H9 (cell line): ENCODE results near the gene RAMP3. TPM values are rescaled to one million over a fixed set of nuclear protein-coding genes. Genes with fewer than 3 reads are reported as not detected.
"Not testable (repeated sequence)": the region's sequence is repeated elsewhere in the genome, so short reads cannot be mapped to it uniquely, and the experiment has no call there.

Source experiments
- DNase-seq: peaks from one replicate; pipeline ENCODE4 v3.0.0-alpha.2; 2017
- H2AFZ ChIP-seq: one replicate; pipeline ENCODE4 v1.6.1; 2013; ENCODE audit warnings: mild to moderate bottlenecking, low read length, control low read depth, moderate library complexity
- H2AK5ac ChIP-seq: 2 replicates; pipeline ENCODE4 v1.6.1; 2013; ENCODE audit warnings: low read length, control low read depth, mixed read lengths; ENCODE audit not compliant: insufficient read length
- H2BK120ac ChIP-seq: one replicate; pipeline ENCODE4 v1.6.1; 2013; ENCODE audit warnings: low read depth, mild to moderate bottlenecking, low read length, control low read depth, inconsistent platforms; ENCODE audit not compliant: poor library complexity, severe bottlenecking
- H2BK12ac ChIP-seq: 2 replicates; pipeline ENCODE4 v1.6.1; 2013; ENCODE audit warnings: low read length, control low read depth, mixed read lengths, low read depth; ENCODE audit not compliant: insufficient read length
- H2BK15ac ChIP-seq: 2 replicates; pipeline ENCODE4 v1.6.1; 2013; ENCODE audit warnings: low read depth, low read length, control low read depth
- H2BK20ac ChIP-seq: one replicate; pipeline ENCODE4 v1.6.1; 2013; ENCODE audit warnings: low read depth, mild to moderate bottlenecking, low read length, control low read depth, inconsistent platforms; ENCODE audit not compliant: poor library complexity, severe bottlenecking
- H2BK5ac ChIP-seq: 2 replicates; pipeline ENCODE4 v1.6.1; 2013; ENCODE audit warnings: low read length, control low read depth, mixed read lengths; ENCODE audit not compliant: insufficient read length
- H3K14ac ChIP-seq: 2 replicates; pipeline ENCODE4 v1.6.1; 2013; ENCODE audit warnings: low read length, control low read depth; ENCODE audit not compliant: insufficient read depth
- H3K18ac ChIP-seq: 2 replicates; pipeline ENCODE4 v1.6.1; 2013; ENCODE audit warnings: low read depth, mild to moderate bottlenecking, mixed read lengths, low read length, control low read depth; ENCODE audit not compliant: insufficient read length
- H3K23ac ChIP-seq: 2 replicates; pipeline ENCODE4 v1.6.1; 2013; ENCODE audit warnings: low read length, control low read depth, mixed read lengths, low read depth; ENCODE audit not compliant: insufficient read length
- H3K23me2 ChIP-seq: 2 replicates; pipeline ENCODE4 v1.6.1; 2013; ENCODE audit warnings: low read depth, mild to moderate bottlenecking, mixed read lengths, low read length, control low read depth; ENCODE audit not compliant: insufficient read length, poor library complexity, severe bottlenecking
- H3K27ac ChIP-seq: 2 replicates; pipeline ENCODE4 v1.5.1; 2013; ENCODE audit warnings: low read length, control low read depth, mixed read lengths, low read depth; ENCODE audit not compliant: insufficient read length
- H3K27me3 ChIP-seq: 2 replicates; pipeline ENCODE4 v1.6.1; 2013; ENCODE audit warnings: low read length, control low read depth, inconsistent platforms; ENCODE audit not compliant: insufficient read depth
- H3K4ac ChIP-seq: 2 replicates; pipeline ENCODE4 v1.6.1; 2013; ENCODE audit warnings: low read depth, mild to moderate bottlenecking, control low read depth, inconsistent platforms, low read length, moderate library complexity
- H3K4me1 ChIP-seq: 2 replicates; pipeline ENCODE4 v1.6.1; 2013; ENCODE audit warnings: low read length, control low read depth, inconsistent platforms; ENCODE audit not compliant: insufficient read depth
- H3K4me2 ChIP-seq: 2 replicates; pipeline ENCODE4 v1.6.1; 2013; ENCODE audit warnings: low read length, control low read depth, mixed read lengths; ENCODE audit not compliant: insufficient read length, insufficient read depth
- H3K56ac ChIP-seq: 2 replicates; pipeline ENCODE4 v1.6.1; 2013; ENCODE audit warnings: low read depth, mild to moderate bottlenecking, mixed read lengths, low read length, control low read depth; ENCODE audit not compliant: insufficient read length
- H3K79me1 ChIP-seq: 2 replicates; pipeline ENCODE4 v1.6.1; 2013; ENCODE audit warnings: low read depth, mild to moderate bottlenecking, moderate library complexity, low read length, control low read depth, inconsistent platforms; ENCODE audit not compliant: insufficient read depth, poor library complexity, severe bottlenecking
- H3K79me2 ChIP-seq: 2 replicates; pipeline ENCODE4 v1.6.1; 2013; ENCODE audit warnings: low read length, control low read depth, inconsistent platforms; ENCODE audit not compliant: insufficient read depth
- H3K9ac ChIP-seq: 2 replicates; pipeline ENCODE4 v1.6.1; 2013; ENCODE audit warnings: low read length, control low read depth, mixed read lengths; ENCODE audit not compliant: insufficient read length; ENCODE audit errors: extremely low read depth
- H3K9me3 ChIP-seq: one replicate; pipeline ENCODE4 v1.6.1; 2013; ENCODE audit warnings: low read depth, low read length, inconsistent platforms; ENCODE audit not compliant: control insufficient read depth
- H3T11ph ChIP-seq: one replicate; pipeline ENCODE4 v1.6.1; 2013; ENCODE audit warnings: mild to moderate bottlenecking, low read length, control low read depth, inconsistent platforms
- H4K20me1 ChIP-seq: one replicate; pipeline ENCODE4 v1.6.1; 2013; ENCODE audit not compliant: control insufficient read depth, insufficient read length, insufficient read depth
- H4K5ac ChIP-seq: 2 replicates; pipeline ENCODE4 v1.6.1; 2013; ENCODE audit warnings: low read depth, mild to moderate bottlenecking, mixed read lengths, low read length, control low read depth; ENCODE audit not compliant: insufficient read length
- H4K8ac ChIP-seq: replicated peaks from 2 replicates; pipeline ENCODE4 v1.6.1; 2013; ENCODE audit warnings: low read length, control low read depth, mixed read lengths, low read depth; ENCODE audit not compliant: insufficient read length
- H4K91ac ChIP-seq: 2 replicates; pipeline ENCODE4 v1.6.1; 2013; ENCODE audit warnings: low read depth, mild to moderate bottlenecking, moderate library complexity, mixed read lengths, low read length, control low read depth; ENCODE audit not compliant: insufficient read length
- H3K27ac Mint-ChIP-seq, 3 experiments: 2 replicates in 2 of 3; 3 replicates in 1 of 3; pipeline ENCODE4 v1.8.0; 2020 to 2021; ENCODE audit warnings: mixed read lengths in 3 of 3, mild to moderate bottlenecking in 1 of 3, moderate library complexity in 1 of 3
- H3K27me3 Mint-ChIP-seq: 2 replicates; pipeline ENCODE4 v1.8.0; 2021; ENCODE audit warnings: low read depth, mild to moderate bottlenecking, moderate library complexity, mixed read lengths
- H3K36me3 Mint-ChIP-seq, 3 experiments: 2 replicates in 2 of 3; 3 replicates in 1 of 3; pipeline ENCODE4 v1.8.0; 2020 to 2021; ENCODE audit warnings: low read depth in 3 of 3, mixed read lengths in 3 of 3; ENCODE audit not compliant: insufficient read depth in 1 of 3
- H3K4me1 Mint-ChIP-seq, 2 experiments: 2 replicates each; pipeline ENCODE4 v1.8.0; 2020; ENCODE audit warnings: mixed read lengths in 2 of 2
- H3K4me3 Mint-ChIP-seq, 2 experiments: 2 replicates in 1 of 2; 3 replicates in 1 of 2; pipeline ENCODE4 v1.8.0; 2020 to 2021; ENCODE audit warnings: mild to moderate bottlenecking in 2 of 2, mixed read lengths in 2 of 2, moderate library complexity in 1 of 2
- H3K9me3 Mint-ChIP-seq, 2 experiments: 2 replicates in 1 of 2; 3 replicates in 1 of 2; pipeline ENCODE4 v1.8.0; 2020; ENCODE audit warnings: mild to moderate bottlenecking in 2 of 2, mixed read lengths in 2 of 2, moderate library complexity in 1 of 2
- CTCF ChIP-seq: fragments of 200-600 bp; sonication (generic); conservative IDR thresholded peaks from 3 replicates; pipeline ENCODE4 v1.8.0; 2021; ENCODE audit warnings: antibody characterized with exemption, mild to moderate bottlenecking
- WGBS: extraction: QIAGEN DNeasy Blood & Tissue Kit; methylation state at CpG from one replicate; pipeline ENCODE4 v1.1.7; 2013; ENCODE audit warnings: missing lambda C conversion rate, low lambda C conversion rate, mixed read lengths; ENCODE audit not compliant: insufficient read length; ENCODE audit errors: extremely low coverage; 5-methylcytosine and 5-hydroxymethylcytosine counted together
- total RNA-seq: library from RNA; stranded (reverse); gene quantifications from 2 replicates; pipeline ENCODE4 v1.2.1, GENCODE V29; 2021

The RAMP3 gene
- total RNA-seq, 1 experiment from 2014 or later, result 0.63 TPM

GRCh38 chr7:45112648-45113047, 44.9 kb upstream of the RAMP3 start:
- no CpG with 5 or more reads among the region's 1 CpG for WGBS
- H3K23me2 ChIP-seq, result no peaks in the 10 kb centered on the region
- Mint-ChIP-seq H3K9me3 (peaks cover 0 to 4% of the 10 kb centered on the region in 2 experiments; a peak in 1 of 5 replicates), H3K4me3 (peak overlapping the region; percentile 98 to 99), H3K4me1 (peaks cover 11 to 12% of the 10 kb centered on the region in 2 experiments), H3K27ac (peak overlapping the region in 2 of 3 experiments; percentile 91 to 100; a peak in 5 of 7 replicates), H3K27me3 (peaks cover 32% of the 10 kb centered on the region), H3K36me3 (peaks cover 18 to 22% (median 19%) of the 10 kb centered on the region in 3 experiments; a peak in 6 of 7 replicates)
- no peaks in the 10 kb centered on the region for H3K4me1 ChIP-seq
- no peaks in the 10 kb centered on the region for H4K20me1 ChIP-seq
- H3T11ph ChIP-seq, result no peak overlapping the region
- no peak overlapping the region for H3K56ac ChIP-seq
- no peak overlapping the region for H4K5ac ChIP-seq
- H3K23ac ChIP-seq, result no peak overlapping the region
- H2BK5ac ChIP-seq, result no peak overlapping the region
- no peak overlapping the region for H3K18ac ChIP-seq
- H3K79me2 ChIP-seq, result peaks cover 16% of the 10 kb centered on the region; the same call in 1 of the 2 replicates
- TF ChIP-seq CTCF, result no peak
- H2BK15ac ChIP-seq, result no peak overlapping the region
- no peak overlapping the region for H2AFZ ChIP-seq
- H2BK12ac ChIP-seq, result no peak overlapping the region
- peaks cover 5% of the 10 kb centered on the region for H3K79me1 ChIP-seq
- H3K4me2 ChIP-seq, result peak overlapping the region; percentile 19
- H3K9me3 ChIP-seq, result no peaks in the 10 kb centered on the region
- H4K91ac ChIP-seq, result no peak overlapping the region
- no peak overlapping the region for H3K9ac ChIP-seq
- no peak overlapping the region for H3K14ac ChIP-seq
- H4K8ac ChIP-seq, result no peak overlapping the region
- no peaks in the 10 kb centered on the region for H3K27me3 ChIP-seq
- H2AK5ac ChIP-seq, result no peak overlapping the region
- no peak overlapping the region for H2BK120ac ChIP-seq
- no peak overlapping the region for H3K27ac ChIP-seq
- no peak for DNase-seq
- no peak overlapping the region for H2BK20ac ChIP-seq
- H3K4ac ChIP-seq, result no peak overlapping the region

GRCh38 chr7:45114257-45114656, 43.3 kb upstream of the RAMP3 start:
- not testable (repeated sequence) for H2BK20ac ChIP-seq, H3K23ac ChIP-seq, H3K4me1 ChIP-seq, H3K9ac ChIP-seq, H4K8ac ChIP-seq, H2BK15ac ChIP-seq, H3K27ac ChIP-seq, H3K23me2 ChIP-seq, H3K27me3 ChIP-seq, H3K4me3 Mint-ChIP-seq, H2AK5ac ChIP-seq, H3K9me3 ChIP-seq, H4K5ac ChIP-seq, H3T11ph ChIP-seq, DNase-seq, H3K18ac ChIP-seq, H3K56ac ChIP-seq, H3K27ac Mint-ChIP-seq, H2AFZ ChIP-seq, H4K20me1 ChIP-seq, H2BK5ac ChIP-seq, H3K14ac ChIP-seq, H3K4me2 ChIP-seq, H3K36me3 Mint-ChIP-seq, H2BK12ac ChIP-seq, H3K79me1 ChIP-seq, H4K91ac ChIP-seq, H3K4ac ChIP-seq, H3K9me3 Mint-ChIP-seq, H2BK120ac ChIP-seq
- peaks cover 11 to 12% of the 10 kb centered on the region in 2 experiments for H3K4me1 Mint-ChIP-seq
- peaks cover 10% of the 10 kb centered on the region; the same call in 1 of the 2 replicates for H3K79me2 ChIP-seq
- WGBS, result no CpG with 5 or more reads among the region's 1 CpG
- H3K27me3 Mint-ChIP-seq, result peaks cover 34% of the 10 kb centered on the region
